Measurements from ENCODE around the gene MAB21L3. TPM values are rescaled to one million over a fixed set of nuclear protein-coding genes. Genes with fewer than 3 reads are reported as not detected.

Gene MAB21L3
- total RNA-seq (2014; rRNA removed) (1.4 and 2.6 TPM in 2 replicates), Bru-seq, nascent RNA (percentile 26 among the genes with signal in this experiment), BruChase-seq, experiment 1, labeled RNA remaining after a 6-hour chase (percentile 32 among the genes with signal in this experiment), BruChase-seq, experiment 2, labeled RNA remaining after a 2-hour chase (percentile 33 among the genes with signal in this experiment)
- long read RNA-seq, partial matches to known transcripts = 0 of 1 reads
- long read RNA-seq, other reads (novel, unspliced or antisense) = 1 of 1 reads

DNA sequence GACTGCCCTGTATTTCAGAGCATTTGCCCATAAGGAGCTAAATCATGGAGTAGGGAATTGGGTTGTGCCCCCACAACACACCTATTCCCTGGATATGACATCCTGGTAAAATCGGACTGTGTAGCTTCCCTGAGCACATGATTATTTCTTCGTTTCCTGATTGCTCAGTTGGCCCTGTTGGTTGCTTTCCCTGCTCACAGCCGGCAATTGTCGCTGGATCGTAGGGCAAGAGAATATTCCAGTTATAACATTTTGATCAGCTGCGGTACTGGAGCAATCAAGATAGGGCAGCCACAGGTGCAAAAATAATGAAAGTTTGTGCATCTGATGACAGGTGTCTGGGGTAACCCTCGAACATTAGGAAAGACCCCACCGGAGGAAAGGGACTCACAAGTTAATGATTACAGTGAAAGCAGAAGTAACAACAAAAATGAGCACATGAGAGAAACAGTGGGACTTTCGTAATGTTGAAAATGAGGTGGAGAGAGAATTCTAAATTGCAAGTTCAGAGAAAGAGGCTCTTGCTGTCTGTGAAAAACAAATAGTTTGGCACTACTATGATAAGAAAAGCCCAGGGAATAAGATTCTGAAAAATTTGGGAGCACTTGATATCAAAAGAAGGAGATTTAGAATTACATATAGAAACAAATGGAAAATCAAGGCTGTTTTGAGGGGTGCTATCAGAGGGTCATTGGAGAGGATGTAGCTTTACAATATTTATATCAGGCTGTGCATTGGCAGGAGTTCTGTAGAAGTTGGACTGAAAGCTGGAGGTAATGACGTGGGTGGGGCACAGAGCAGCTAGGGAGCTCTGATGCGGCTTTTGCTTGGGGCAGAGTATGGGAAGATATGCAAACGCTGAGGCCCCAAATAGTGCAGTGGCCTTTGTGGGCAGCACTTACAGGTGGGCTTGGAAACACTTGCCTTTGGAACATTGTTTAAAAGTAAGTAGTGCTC lies at the start of gene MAB21L3:
TSS of gene MAB21L3 (plus strand) at position 833 of the 957 bp plus-strand sequence. CDS start 1,217 bp downstream, outside the sequence.
- peak within 1 kb of the TSS; percentile 77 for H3K4me2 ChIP-seq (ENCODE audit: low read length)
- peaks cover 64% of the 10 kb centered on the region for H3K4me1 ChIP-seq (ENCODE audit: insufficient read depth, low read length)
- H3K27ac ChIP-seq (ENCODE audit: low read length) = peak within 1 kb of the TSS; percentile 94
- H4K20me1 ChIP-seq (ENCODE audit: low read length) = no peaks in the 10 kb centered on the region
- peak; percentile 27; the same call in 1 of the 2 replicates for ATAC-seq
- intact Hi-C loops (cut with micrococcal nuclease) = loop anchor here (1.0 kb wide), 1 partner anchor 28 kb away; no protein-coding TSS in a partner anchor
- H3K4me3 ChIP-seq (ENCODE audit: low read length) = peak within 1 kb of the TSS; percentile 46; the same call in 1 of the 2 replicates
- TF ChIP-seq EZH2phosphoT487 (IDR thresholded peaks at IDR 0.05; ENCODE audit: borderline replicate concordance, low read length) (no peak), EZH2 (IDR thresholded peaks at IDR 0.05; ENCODE audit: low read length, unreplicated experiment) (no peak)
- TF ChIP-seq, protein P1, sequence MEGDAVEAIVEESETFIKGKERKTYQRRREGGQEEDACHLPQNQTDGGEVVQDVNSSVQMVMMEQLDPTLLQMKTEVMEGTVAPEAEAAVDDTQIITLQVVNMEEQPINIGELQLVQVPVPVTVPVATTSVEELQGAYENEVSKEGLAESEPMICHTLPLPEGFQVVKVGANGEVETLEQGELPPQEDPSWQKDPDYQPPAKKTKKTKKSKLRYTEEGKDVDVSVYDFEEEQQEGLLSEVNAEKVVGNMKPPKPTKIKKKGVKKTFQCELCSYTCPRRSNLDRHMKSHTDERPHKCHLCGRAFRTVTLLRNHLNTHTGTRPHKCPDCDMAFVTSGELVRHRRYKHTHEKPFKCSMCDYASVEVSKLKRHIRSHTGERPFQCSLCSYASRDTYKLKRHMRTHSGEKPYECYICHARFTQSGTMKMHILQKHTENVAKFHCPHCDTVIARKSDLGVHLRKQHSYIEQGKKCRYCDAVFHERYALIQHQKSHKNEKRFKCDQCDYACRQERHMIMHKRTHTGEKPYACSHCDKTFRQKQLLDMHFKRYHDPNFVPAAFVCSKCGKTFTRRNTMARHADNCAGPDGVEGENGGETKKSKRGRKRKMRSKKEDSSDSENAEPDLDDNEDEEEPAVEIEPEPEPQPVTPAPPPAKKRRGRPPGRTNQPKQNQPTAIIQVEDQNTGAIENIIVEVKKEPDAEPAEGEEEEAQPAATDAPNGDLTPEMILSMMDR (conservative IDR thresholded peaks at IDR 0.05; ENCODE audit: low read depth, low read length) = no peak
- H3F3A ChIP-seq (ENCODE audit: low read length, unreplicated experiment) = peaks cover 11% of the 10 kb centered on the region
- no peaks in the 10 kb centered on the region for H3K36me3 ChIP-seq (ENCODE audit: low read depth, low read length)
- DNase-seq = peak; percentile 26
- TSS peak; percentile 41 for BruUV-seq (replicated peaks)
- ChIA-PET POLR2A (ENCODE audit: unreplicated experiment) (interaction anchor here (0.5 to 1.0 kb wide), 3 partner anchors 12 to 405 kb away, joined by 3 to 6 read pairs (median 4); no protein-coding TSS in a partner anchor), CTCF (interaction anchor here (0.7 to 0.9 kb wide), 2 partner anchors 22 to 90 kb away, joined by 3 to 5 read pairs; no protein-coding TSS in a partner anchor)
- H3K9me2 ChIP-seq (replicated peaks; ENCODE audit: low read length) = no peaks in the 10 kb centered on the region
- peak within 1 kb of the TSS; percentile 76 for H2AFZ ChIP-seq (ENCODE audit: low read length)
- H3K9ac ChIP-seq (ENCODE audit: low read length) = peak within 1 kb of the TSS; percentile 61
- H3K27me3 ChIP-seq (ENCODE audit: low read length) = no peaks in the 10 kb centered on the region
- no peaks in the 10 kb centered on the region for H3K79me2 ChIP-seq (ENCODE audit: low read length)
- no peaks in the 10 kb centered on the region for H3K9me3 ChIP-seq (ENCODE audit: low read length)

DNA sequence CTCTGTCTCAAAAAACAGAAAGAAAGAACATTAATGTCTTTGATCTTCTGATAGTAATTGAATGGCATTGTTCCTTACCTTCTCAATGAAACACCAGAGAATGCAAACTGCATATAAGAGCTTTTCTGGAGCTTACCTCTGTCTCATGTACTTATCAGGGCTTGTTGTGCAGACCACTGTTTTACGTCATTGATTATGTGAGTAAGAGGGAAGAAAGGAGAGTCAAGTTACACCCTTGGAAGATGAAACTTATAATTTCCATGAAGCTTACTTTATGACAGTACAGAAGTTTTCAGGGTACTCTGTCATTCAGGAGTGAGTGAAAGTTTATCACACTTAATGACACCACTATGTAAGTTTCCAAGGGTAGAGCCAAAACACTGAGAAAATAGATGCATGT lies 49.0 kb upstream of the MAB21L3 start:
- no peaks in the 10 kb centered on the region for H3K27me3 ChIP-seq (ENCODE audit: low read length)
- H4K20me1 ChIP-seq (ENCODE audit: low read length) = no peaks in the 10 kb centered on the region
- no peak overlapping the region for H3K27ac ChIP-seq (ENCODE audit: low read length)
- DNase-seq = no peak
- ChIA-PET CTCF (no interaction called here), POLR2A (ENCODE audit: unreplicated experiment) (no interaction called here)
- no peak overlapping the region for H3K9ac ChIP-seq (ENCODE audit: low read length)
- no peak overlapping the region for H3K4me2 ChIP-seq (ENCODE audit: low read length)
- no TSS peak for BruUV-seq (replicated peaks)
- no peak for ATAC-seq
- no peaks in the 10 kb centered on the region for H3K79me2 ChIP-seq (ENCODE audit: low read length)
- no peaks in the 10 kb centered on the region for H3K9me2 ChIP-seq (replicated peaks; ENCODE audit: low read length)
- no peak overlapping the region for H2AFZ ChIP-seq (ENCODE audit: low read length)
- intact Hi-C loops (cut with micrococcal nuclease) = no loop called here
- H3K4me3 ChIP-seq (ENCODE audit: low read length) = no peak overlapping the region
- TF ChIP-seq, protein P1 (conservative IDR thresholded peaks at IDR 0.05; ENCODE audit: low read depth, low read length) = no peak
- TF ChIP-seq EZH2 (IDR thresholded peaks at IDR 0.05; ENCODE audit: low read length, unreplicated experiment) (no peak), EZH2phosphoT487 (IDR thresholded peaks at IDR 0.05; ENCODE audit: borderline replicate concordance, low read length) (no peak)
- H3K36me3 ChIP-seq (ENCODE audit: low read depth, low read length) = no peaks in the 10 kb centered on the region
- no peaks in the 10 kb centered on the region for H3K4me1 ChIP-seq (ENCODE audit: insufficient read depth, low read length)
- H3K9me3 ChIP-seq (ENCODE audit: low read length) = no peaks in the 10 kb centered on the region
- no peaks in the 10 kb centered on the region for H3F3A ChIP-seq (ENCODE audit: low read length, unreplicated experiment)

Measured in PC-3 (cell line).